DND-41 (cell line): Measurements from ENCODE around the gene BCAP29.

ENCODE experiments used
- CTCF ChIP-seq: IDR thresholded peaks from 2 replicates; pipeline ENCODE4 v1.5.1; 2012; ENCODE audit warnings: borderline replicate concordance, low read length, moderate library complexity, mild to moderate bottlenecking; ENCODE audit not compliant: poor library complexity, severe bottlenecking; ENCODE audit errors: extremely low read depth
- EZH2 ChIP-seq: IDR thresholded peaks from 3 replicates; pipeline ENCODE4 v1.6.1; 2012; ENCODE audit warnings: borderline replicate concordance, low read depth, mild to moderate bottlenecking, moderate library complexity, low read length, inconsistent platforms; ENCODE audit not compliant: severe bottlenecking

DNA sequence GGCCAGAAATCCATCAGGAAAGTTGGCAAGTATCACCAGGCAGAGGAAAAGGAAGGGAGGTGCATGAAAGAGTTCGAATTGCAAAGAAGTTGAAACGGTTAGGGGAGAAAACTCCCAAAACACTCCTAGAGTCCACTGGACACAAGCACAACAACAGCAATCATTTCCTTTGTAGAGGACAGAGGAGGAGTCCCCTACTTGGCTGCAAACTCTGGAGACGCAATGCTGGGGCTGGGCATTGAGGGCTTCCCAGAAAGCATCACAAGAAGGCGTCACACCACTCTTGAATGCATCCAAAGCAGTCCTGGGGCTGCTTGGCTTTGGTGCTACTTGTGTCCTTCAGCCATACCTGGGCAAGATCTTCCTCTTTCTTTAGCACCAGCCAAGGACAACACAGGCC lies 62.5 kb downstream of the BCAP29 start:
- TF ChIP-seq CTCF, result no peak
- TF ChIP-seq EZH2, result no peak
